GM19372 (cell line): ENCODE results near the gene NXF2B.
"Not testable (repeated sequence)": the region's sequence is repeated elsewhere in the genome, so short reads cannot be mapped to it uniquely, and the experiment has no call there.

Experiments
- ATAC-seq: cut with Tn5 transposase; IDR thresholded peaks from one replicate; pipeline ENCODE4 v1.9.1; 2021; ENCODE audit warnings: mild to moderate bottlenecking, low read depth, moderate library complexity; ENCODE audit not compliant: unreplicated experiment

The NXF2B gene

GRCh38 chrX:102439908-102440307 lies at the start of gene NXF2B:
NXF2B (minus strand) TSS chrX:102440008; CDS start chrX:102380036, 59,972 bp downstream.
- not testable (repeated sequence) for ATAC-seq

DNA sequence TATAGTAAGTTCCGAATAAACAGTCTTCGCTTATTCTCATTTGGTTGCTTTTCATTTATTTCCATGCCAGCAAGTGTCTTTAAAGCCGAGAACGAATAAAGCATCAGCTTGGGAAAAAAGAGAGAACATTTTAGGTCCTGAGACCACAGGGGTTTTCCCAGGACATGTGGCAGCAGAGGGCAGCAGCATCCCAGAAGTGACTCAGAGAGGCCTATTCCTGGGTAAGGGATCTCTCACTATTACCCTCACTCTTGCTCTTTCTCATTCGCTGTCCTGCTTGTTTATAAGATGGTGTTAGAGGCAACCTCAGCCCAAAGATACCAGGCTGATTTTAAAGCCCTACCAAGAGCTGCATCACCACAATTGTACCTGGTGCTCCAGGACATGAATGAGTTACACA lies 39.0 kb upstream of the NXF2B start:
- ATAC-seq, result not testable (repeated sequence)

DNA sequence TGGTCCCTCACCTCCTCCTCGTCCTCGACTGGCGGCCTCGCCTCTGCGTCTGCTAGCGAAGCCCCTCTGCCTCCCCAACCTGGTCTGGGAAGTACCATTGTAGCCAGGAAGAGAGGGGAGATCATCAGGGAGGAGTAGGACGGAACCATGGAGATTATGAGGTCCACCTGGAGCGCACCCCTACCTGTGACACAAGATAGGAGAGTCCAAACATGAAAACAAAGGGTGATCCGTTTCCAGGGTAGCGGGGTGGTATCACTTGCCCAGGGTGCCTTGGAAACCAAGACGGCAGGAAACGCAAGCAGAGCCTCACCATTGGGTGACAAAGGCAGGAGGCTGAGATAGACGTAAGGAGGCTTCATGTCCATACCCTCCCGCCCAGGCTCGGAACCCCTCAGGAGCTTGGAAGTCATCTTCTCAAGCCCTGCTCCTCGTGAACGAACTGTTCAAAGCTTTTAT lies 32.0 kb upstream of the NXF2B start, which contains the start of gene TCP11X2:
TSS of gene TCP11X2 (minus strand) at position 51 of the 459 bp plus-strand sequence.
- not testable (repeated sequence) for ATAC-seq

DNA sequence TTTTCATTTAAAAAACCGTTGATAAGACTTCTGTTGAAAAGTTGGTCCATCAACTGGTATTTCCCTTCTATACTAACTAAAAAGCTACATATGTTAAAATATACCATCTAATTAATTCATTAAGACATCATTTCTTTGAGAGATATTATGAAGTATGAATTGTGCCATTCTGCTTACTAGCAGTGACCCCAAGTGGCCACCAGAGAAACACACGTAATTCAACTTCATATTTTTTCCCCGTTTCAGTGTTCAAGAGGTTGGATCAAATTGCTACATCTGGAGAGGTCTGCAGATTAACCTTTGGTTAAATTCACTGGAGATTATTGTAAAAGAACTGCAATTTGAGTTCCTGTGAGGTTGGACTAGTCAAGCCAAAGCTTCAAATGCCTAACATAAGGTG lies 30.4 kb upstream of the NXF2B start:
- ATAC-seq, result not testable (repeated sequence)

GRCh38 chrX:102458615-102459014 lies 18.8 kb upstream of the NXF2B start:
- not testable (repeated sequence) for ATAC-seq

DNA sequence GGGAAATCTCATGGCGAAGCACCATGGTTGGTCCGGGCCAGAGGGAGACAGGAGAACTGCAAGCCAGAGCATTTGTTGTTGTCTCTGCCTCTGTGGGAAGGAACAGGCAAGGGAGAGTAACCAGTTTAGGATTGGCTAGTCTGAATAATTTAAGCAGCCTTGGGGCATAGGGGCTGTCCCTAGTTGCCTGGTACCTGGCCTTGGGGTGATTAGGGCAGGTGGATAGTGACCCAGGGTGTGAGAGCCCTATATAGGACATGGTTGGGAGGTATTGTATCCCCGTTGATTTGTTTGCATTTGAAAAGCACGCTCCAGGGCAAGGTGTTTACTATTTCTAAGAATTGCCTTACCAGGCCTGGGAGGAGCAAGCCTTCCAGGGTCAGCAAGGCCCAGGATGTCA lies 25.3 kb downstream of the NXF2B start:
- ATAC-seq, result not testable (repeated sequence)

DNA sequence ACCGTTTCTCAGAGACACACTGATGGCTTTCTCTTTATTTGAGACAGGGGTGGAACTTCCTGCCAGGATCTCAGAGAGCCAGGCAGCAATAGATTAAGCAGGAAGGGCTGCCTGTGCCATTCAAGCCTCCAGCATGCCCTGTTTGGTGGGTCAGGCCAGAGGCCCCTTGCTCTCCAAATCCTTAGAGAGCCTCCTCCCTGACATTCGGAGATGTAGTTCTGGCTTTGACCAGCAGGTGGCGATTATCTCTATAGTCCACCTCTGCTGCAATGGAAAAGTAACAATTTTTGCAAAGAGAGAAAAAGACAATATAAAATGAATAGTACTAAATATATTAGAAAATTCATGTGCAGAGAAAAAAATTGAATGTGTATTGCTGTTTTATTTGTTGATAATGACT lies 93.9 kb downstream of the NXF2B start:
- no peak for ATAC-seq

DNA sequence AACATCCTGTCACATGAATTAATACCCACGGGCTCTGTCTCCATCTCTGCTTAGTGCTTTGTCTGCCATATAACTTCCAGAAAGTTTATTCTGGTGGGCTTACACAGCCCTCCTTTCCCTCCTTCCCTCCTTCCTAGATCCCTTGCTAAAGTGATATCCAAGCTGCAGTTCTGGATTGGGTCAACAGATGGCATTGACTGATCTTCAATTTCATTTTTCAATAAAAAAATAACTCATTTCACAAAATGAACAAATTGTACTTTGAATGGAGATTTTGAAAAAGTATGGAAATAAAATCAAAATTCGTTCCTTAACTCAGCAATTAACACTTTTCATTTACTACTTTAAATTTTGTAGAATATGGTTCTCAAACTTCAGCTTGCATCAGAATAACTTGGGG lies 97.9 kb downstream of the NXF2B start:
- ATAC-seq, result no peak

- no peak for ATAC-seq
These were observed 100.2 kb downstream of the NXF2B start for GRCh38 chrX:102339312-102340298.

GRCh38 chrX:102338162-102338561 lies 101.6 kb downstream of the NXF2B start:
- ATAC-seq, result no peak
